HG03469 (cell line): Measurements from ENCODE around the gene VPS13D.
"Not testable (repeated sequence)": the region's sequence is repeated elsewhere in the genome, so short reads cannot be mapped to it uniquely, and the experiment has no call there.

ENCODE experiments used
- ATAC-seq: cut with Tn5 transposase; IDR thresholded peaks from one replicate; pipeline ENCODE4 v1.9.1; 2021; ENCODE audit warnings: mild to moderate bottlenecking, moderate library complexity, moderate number of reproducible peaks; ENCODE audit not compliant: unreplicated experiment

Gene VPS13D

GRCh38 chr1:12529640-12530174 is 299.9 kb downstream of the VPS13D start:
- ATAC-seq = no peak

DNA sequence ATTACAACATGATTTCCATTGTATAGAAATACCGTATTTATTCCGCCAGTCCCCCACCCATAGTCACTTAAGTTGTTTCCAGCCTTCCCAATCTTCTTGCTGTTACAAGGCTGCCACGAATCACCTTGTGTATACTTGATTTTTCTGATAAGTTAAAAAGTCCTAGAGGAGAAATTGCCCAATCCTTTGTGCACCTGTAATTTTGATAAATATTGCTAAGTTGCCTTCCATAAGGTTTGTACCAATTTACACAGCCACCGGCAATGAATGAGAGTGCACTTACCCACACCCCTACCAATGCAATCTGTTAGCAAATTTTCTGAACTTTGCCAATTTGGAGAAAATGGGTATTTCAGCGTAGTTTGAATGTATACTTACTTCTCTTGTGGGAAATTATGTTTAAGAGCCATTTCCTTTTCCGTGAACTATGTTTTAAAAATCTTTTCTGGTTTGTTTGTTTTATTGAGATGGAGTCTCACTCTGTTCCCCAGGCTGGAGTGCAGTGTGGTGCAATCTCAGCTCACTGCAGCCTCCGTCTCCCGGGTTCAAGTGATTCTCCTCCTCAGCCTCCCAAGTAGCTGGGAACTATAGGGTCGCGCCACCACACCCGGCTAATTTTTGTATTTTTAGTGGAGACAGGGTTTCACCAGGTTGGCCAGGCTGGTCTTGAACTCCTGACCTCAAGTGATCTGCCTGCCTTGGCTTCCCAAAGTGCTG is 300.8 kb downstream of the VPS13D start:
- ATAC-seq = no peak

- ATAC-seq = no peak
Observed at GRCh38 chr1:12531179-12531499, 301.3 kb downstream of the VPS13D start.

DNA sequence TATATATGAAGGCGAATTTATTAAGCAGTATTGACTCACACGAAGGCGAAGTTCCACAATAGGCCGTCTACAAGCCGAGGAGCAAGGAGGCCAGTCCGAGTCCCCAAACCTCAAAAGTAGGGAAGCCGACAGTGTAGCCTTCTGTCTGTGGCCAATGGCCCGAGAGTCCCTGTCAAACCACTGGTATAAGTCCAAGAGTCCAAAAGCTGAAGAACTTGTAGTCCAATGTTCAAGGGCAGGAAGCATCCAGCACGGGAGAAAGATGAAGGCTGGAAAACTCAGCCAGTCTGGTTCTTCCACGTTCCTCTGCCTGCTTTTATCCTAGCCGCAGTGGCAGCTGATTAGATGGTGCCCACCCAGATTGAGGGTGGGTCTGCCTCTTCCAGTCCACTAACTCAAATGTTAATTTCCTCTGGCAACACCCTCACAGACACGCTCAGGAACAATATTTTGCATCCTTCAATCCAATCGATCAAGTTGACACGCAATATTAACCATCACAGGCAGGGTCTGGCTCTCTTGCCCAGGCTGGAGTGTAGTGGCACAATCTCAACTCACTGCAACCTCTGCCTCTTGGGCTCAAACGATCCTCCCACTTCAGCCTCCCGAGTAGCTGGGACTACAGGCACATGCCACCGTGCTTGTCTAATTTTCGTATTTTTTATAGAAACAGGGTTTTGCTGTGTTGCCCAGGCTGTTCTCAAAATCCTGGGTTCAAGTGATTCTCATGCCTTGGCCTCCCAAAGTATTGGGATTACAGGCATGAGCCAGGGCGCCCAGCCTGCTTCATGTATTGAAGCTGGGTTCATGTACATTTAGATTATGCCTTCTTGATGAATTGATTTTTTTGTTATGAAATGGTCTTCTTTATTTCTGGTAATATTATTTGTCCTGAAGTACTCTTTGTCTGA is 302.8 kb downstream of the VPS13D start:
- no peak for ATAC-seq

GRCh38 chr1:12536023-12536639 is 306.3 kb downstream of the VPS13D start:
- ATAC-seq = no peak

DNA sequence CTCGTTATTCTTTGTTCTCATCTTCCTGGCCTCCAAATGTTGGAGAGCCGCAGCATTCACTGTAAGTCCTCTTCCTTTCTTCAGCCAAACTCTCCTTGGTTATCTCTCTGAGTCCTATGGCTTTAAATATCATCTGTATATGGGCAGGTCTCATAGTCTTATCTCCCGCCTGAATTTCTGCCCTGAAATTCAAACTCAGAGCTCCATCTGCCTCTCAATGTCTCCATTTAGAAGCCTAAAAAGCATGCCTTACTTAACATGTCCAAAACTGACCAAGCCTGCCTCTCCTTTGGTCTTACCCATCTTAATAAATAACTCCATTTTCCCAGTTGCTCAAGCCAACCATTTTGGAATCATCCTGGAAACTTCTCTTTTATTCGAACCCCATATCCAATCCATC is 307.5 kb downstream of the VPS13D start:
- no peak for ATAC-seq

DNA sequence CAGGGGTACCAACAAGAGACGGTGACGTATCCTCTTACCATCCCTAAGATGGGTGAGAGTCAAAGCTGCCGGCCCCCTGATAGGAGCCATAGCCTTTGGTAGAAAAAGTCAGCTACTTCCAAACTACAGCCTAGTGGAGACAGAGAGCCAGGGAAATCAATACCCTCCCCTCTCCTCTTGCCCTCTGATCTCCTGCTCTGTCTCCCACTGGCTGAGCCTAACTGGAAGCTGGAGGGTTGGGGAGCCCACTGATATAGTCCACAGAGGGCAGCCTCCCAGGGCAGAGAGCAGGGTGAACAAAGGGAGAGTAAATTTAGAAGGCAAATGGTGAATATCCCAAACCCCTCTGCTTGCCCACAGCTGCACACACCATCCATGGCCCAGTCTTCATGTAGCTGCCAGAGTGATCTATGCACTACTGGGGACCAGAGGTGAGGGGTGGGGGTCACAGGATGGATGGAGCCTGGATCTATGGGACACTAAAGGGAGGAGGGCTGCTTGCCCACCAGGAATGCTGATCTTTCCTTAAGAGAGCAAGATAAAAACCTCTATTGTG is 308.2 kb downstream of the VPS13D start:
- no peak for ATAC-seq

- not testable (repeated sequence) for ATAC-seq
Observed at GRCh38 chr1:12538536-12538935, 308.7 kb downstream of the VPS13D start.

DNA sequence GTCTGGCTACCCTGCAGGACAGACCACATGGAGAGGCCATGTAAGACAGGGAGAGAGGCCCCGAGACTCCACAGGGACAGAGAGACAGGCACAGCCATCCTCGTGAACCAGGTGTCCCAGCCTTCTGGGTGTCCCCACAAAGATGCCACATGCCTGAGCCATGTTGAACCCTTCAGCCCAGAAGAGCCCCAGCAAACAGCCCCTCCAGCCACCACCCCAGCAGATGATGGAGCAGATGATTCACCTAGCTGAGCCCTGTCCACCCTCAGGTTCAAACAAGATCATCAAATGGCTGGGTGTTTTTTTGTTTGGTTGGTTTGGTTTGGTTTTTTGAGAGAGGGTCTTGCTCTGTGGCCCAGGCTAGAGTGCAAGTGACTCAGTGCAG is 309.5 kb downstream of the VPS13D start:
- ATAC-seq = no peak

DNA sequence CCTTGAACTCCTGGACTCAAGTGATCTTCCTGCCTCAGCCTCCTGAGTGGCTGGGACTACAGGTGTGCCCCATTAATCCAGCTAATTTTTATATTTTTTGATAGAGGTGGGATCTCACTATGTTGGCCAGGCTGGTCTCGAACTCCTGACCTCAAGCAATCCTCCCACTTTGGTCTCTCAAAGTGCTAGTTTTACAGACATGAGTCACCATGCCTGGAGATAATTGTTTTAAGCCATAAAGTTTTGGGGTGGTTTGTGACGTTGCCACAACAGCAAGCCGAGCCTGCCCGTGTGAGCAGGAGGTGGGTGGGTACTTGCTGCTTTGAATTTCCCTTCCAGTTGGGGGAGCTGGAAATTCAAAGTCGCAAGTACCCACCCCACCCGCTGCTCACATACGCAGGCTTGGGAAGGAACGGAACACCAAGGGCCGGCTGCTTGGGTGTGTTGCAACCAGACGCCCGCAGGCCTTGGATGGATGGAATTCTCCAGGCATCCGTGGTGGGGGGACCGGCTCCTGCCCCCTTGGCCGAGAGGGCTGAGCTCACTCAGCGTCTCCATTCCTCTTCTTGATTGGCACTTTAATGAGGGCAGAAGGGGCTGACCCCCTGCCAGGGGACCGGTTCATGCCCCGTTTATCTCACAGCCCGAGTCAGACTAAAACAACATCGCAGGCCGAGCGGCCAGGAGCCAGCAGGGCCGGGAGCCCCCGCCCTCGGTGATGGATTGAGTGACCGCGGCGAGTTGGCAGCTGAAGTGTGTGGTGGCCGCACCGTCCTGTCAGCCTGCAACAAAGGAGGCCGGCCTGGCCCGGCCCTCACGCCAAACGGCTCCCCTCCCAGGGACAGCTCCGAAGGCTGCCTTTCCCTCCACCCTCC is 310.1 kb downstream of the VPS13D start:
- ATAC-seq = no peak

- ATAC-seq = no peak
Observed at GRCh38 chr1:12540580-12541273, 310.9 kb downstream of the VPS13D start.

GRCh38 chr1:12541274-12542137 is 311.7 kb downstream of the VPS13D start:
- no peak for ATAC-seq

DNA sequence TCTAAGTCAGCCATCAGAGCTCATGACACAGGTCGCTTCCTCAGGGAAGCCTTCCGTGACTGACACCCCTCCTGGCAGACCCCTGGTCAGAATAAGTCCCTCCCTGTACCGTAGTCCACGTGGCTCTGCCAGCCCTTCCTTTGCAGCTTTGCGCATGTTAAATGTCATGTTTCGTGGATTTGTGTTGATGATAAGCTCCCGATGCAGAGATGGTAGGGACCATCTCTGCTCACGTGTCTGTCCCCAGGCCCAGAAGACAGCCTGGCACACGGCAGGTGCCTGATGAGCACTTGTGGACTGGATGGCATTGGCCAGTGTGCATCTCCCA is 312.3 kb downstream of the VPS13D start:
- no peak for ATAC-seq

DNA sequence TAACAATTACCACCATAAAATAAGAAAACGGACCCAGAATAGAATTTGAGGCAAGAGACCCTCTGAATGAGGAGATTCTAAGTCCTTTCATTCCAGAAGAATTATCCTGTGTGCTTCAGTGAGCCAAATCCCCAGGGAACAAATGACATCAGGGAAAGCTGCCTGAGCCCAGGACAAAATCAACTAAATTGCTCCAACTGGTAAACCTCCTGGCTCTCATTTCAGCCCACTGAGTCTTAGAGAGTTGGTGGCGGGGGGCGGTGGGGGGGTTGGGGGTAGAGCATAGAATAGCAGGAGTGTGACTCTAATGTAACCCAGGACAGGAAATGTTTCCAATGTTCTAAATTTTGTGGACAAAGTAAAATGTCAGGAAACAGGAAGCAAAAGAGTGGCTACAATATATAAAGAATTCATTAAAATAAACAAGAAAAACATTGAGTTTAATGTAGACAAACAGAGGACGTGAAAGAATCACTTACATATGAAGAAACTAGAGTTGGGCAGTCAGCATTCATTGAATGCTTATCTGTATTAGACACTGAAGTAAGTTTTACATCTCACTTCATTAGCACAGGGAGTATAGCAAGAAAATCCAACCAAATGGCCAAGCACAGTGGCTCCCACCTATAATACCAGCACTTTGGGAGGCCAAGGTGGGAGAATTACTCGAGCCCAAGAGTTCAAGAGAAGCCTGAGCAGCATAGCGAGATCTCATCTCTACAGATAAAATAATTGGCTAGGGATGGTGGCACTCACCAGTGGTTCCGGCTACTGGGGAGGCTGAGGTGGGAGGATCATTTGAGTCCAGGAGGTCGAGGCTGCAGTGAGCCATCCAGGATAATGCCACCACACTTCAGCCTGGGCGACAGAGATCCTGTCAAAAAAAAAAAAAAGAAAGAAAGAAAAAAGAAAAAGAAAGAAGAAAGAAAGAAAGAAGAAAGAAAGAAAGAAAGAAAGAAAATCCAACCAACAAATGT is 313.1 kb downstream of the VPS13D start:
- ATAC-seq = no peak

DNA sequence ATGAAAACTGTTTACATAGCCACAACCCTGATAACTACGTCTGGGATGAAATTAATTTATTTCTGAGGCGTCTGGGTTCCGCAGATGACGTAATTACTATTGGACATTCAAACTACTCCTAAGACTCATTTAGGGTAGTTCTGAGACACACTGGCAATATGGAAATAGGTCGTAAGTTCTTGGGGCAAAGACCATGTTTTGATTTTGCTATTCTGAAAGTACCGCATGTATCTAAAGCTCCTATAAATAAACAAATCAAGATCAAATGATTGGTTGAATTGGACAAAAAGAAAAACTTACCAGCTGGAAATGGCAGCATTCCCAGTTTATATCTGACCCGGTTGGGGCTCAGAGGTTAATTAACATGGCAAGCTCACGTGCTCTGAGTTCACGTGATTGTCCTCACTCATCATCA is 313.9 kb downstream of the VPS13D start:
- no peak for ATAC-seq

- ATAC-seq = no peak
Observed at GRCh38 chr1:12544357-12544756, 314.5 kb downstream of the VPS13D start.

DNA sequence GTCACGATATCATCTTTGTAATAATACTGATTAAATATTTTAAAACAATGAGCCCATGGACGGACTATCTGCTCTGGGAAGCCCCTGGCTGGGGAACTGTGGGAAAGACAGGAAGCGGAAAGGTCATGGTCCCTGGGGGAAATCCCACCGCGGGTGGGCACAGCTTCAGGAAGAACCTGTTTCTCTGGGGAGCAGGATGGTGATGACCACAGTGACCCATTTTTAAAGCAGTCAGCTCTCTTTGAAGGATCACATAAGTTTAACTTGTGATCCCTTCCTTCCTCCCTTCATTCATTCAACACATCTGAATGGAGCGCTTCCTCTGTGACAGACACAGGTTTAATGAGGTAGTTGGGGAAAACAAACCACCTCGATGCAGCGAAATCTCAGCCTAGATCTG is 315.2 kb downstream of the VPS13D start:
- ATAC-seq = no peak
